Stimulated activated CD4-positive, alpha-beta T cell treated with anti-CD3 and anti-CD28 coated beads, TNF-alpha, amount 100 ng/mL, for 1 hour (primary cell): ENCODE data around the gene COL23A1.

Source experiments
- DNase-seq, 3 donors: peaks; one replicate each; pipeline ENCODE4 v3.0.0-alpha.2; 2020; ENCODE audit warnings: low read depth in 3 of 3, low spot score in 1 of 3

The COL23A1 gene

GRCh38 chr5:178535299-178536175 lies 54.7 kb downstream of the COL23A1 start:
- no peak for DNase-seq

GRCh38 chr5:178533136-178533535 lies 57.1 kb downstream of the COL23A1 start:
- no peak for DNase-seq

- DNase-seq = no peak
These were observed 57.5 kb downstream of the COL23A1 start for GRCh38 chr5:178532666-178533065.

DNA sequence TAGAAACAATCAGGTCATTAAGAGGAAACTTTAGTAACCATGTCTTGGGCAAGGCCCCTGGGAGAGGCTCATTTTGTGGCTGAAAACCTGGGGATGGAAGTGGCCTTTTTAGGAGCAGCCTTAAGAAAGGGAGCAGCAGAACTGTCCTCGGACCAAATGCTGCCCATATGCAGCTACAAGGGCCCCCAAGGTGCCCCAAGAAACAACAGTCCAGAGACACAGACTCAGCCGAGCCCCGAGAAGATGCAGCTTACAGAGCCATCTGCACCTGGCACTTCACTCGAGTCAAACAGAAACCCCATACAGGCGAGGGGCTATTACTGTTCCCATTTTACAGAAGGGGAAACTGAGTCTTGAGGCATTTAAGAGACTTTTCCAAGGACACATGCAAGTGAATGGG lies 58.0 kb downstream of the COL23A1 start:
- DNase-seq = no peak

DNA sequence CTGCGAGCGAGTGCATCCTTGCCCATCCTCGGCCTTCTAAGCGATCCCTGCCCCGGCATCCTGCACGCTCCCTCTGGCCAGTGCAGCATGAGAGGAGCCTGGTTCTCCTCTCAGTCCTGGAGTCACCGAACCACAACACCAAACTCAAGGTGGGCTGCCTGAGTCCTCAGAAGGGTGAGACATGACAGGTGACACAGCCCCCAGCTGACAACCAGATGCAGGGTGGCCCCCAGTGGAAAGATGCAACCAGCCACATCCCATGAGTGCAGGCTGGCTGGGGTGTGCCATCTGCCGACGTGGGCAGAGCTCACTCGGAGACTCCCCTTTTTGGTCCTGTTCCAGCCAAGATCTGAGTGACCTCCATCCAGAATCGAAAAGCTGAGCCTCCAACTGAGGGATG lies 58.4 kb downstream of the COL23A1 start:
- no peak for DNase-seq

- DNase-seq = no peak
These were observed 59.7 kb downstream of the COL23A1 start for GRCh38 chr5:178530526-178530925.

GRCh38 chr5:178529080-178529479 lies 61.1 kb downstream of the COL23A1 start:
- DNase-seq = no peak

GRCh38 chr5:178527458-178528307 lies 62.5 kb downstream of the COL23A1 start:
- DNase-seq = no peak

GRCh38 chr5:178526773-178527457 lies 63.3 kb downstream of the COL23A1 start:
- no peak for DNase-seq

DNA sequence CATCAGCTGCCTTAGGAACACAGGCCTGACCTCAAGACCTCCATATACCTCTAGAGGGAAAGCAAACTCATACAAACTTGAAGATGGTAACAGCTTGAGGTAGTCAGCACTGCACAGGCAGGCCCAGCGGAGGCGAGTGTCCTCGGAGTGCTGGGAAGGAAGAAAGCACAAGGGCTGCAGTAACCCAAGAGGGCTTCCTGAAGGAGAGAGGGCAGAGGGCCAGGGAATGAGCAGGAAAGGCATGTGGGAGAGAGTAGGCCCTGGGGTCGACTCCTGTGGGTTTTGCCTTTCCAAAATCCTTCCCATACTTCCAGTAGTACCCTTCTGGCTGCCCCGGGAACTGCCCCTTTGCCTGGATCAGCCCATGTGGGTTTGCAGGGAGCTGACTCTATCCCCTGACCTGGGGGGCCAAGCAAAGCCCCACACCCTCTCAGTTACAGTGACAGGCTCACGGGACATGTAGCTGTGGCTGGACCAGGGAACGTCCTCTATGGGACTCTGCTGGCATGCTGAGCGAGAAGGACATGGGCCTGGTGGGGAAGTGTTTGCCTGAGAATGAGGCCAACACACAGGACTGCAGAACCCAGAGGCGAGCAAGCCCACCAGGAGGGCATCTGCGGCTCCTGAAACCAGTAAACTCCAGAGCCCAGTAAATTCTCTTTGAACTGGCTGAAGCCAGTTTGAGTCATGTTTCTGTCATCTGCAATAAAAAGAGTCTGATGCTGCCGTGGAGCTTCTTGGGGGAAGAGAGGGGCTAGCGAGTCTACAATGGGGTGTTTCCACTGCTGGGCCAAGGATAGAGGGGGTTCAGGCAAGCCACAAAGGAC lies 64.1 kb downstream of the COL23A1 start:
- DNase-seq = no peak

DNA sequence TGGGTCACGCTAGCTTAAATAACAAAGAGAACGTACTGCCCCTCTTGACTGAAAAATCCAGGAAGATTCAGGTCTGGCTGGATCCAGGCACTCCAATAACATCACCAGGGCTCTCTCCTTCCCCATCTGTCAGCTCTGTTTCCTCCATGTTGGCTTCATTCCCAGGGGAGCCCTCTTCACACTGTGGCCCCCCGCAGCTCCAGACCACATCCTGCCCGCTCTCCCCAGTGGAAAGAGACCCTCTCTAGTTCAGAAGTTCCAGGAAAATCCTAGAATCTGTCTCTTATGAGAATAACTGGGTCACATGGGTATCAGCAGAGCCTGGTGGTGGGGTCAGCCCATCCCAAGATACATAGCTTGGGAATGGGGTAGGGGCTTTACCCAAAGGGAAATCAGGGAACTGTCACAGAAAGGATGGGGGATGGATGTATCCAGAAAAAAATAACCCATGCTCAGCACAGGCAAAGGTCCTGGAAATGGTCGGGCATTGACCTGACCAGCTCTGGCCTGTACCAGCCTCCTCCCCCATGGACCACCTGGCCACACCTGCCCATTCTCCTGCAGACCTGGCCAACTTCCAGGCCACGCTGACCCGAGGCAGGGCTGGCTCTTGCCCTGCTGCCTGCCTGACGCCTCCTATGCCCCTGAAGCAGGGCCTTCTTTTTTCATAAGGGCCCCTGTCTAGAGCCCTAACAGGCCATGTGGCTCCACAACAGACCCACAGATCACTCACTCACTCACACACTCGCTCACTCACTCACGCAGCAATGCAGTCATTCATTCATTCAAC lies 65.9 kb downstream of the COL23A1 start:
- no peak for DNase-seq

DNA sequence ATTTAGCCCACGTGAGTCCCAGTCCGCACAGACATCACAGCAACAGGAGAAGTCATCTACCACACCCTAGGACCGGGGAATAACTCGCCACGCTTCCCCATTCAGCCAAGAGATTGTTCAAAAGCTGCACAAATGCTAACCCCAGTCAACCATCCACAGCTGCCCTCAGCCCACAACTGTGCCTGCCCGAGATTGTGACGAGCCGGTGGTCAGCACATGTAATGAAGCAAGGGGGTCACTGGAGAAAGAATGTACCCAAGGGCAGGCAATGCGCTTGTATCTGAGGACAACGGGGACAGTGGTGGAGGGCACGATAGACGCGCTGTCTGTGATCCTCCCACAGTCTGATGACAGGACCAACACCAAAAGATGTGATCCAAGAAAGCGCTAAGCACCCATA lies 67.8 kb downstream of the COL23A1 start:
- no peak for DNase-seq

GRCh38 chr5:178520851-178521250 lies 69.3 kb downstream of the COL23A1 start:
- no peak for DNase-seq

- no peak for DNase-seq
These were observed 70.4 kb downstream of the COL23A1 start for GRCh38 chr5:178519804-178520203.

GRCh38 chr5:178519155-178519554 lies 71.0 kb downstream of the COL23A1 start:
- DNase-seq = no peak

DNA sequence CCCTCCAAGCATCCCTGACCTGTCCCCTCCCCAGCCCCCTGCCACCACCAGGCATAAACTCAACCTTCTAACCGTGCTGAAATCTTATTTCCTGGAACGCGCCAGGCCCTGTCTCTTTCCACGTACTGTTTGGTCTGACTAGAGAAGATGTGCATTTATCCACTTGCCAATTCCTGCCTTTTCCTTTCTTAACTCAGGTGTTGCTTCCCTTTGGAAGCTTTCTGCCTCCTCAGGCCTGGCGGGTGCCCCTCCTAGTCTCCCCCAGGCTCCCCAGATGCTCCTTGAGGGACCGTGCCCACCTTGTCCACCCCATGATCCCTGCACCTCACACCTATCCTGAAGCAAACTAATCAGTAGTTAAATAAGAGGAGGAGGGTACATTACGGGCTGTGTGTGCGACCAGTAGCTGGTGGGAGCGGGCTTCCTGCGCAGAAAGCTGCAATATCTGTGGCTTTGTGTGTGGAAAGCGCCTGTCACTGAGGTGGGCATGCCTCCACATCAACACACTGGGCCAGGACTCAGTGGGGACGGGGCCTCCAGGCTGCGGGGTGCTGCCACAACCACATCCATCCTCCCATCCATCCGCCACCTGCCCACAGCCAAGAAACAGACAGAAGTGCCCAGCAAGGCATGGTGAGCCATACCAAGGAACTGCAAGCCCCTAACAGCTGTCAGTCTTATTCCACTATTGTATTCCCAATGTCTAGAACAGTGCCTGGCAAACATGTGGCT lies 73.5 kb downstream of the COL23A1 start:
- no peak for DNase-seq

DNA sequence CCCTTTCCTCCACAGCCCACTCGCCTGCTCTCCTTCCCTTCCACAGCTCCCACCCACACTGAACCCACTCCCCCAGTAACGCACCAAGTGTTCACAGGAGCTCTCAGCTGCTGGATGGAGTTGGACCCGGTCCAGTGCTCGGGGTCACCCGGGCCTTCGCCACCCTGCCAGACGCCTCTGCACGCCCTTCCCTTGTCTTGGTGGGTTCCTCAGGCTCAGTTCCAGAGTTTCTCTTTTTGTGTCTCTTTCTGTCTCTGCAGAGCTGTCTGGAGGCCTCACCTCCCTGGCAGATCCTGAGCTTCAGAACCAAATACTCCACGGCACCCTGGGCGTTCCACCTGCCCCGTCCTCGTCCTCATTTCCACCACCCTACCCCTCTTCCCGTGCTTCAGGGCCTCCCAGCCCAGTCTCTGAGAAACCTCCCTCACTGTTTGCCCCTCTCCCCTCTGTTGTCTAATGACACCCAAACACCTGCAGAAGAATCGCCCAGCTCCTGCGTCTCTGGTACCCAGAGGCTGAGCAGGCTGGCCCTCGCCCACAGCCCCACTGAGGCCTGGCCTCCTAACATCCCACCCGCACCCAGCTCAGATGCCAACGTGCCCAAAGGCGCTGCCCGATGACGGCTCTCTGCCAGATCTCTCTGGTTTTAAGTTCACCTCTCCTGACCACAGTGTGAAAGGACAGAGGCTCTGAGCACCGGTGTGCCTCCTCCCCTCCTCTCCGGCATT lies 74.3 kb downstream of the COL23A1 start:
- DNase-seq = no peak

DNA sequence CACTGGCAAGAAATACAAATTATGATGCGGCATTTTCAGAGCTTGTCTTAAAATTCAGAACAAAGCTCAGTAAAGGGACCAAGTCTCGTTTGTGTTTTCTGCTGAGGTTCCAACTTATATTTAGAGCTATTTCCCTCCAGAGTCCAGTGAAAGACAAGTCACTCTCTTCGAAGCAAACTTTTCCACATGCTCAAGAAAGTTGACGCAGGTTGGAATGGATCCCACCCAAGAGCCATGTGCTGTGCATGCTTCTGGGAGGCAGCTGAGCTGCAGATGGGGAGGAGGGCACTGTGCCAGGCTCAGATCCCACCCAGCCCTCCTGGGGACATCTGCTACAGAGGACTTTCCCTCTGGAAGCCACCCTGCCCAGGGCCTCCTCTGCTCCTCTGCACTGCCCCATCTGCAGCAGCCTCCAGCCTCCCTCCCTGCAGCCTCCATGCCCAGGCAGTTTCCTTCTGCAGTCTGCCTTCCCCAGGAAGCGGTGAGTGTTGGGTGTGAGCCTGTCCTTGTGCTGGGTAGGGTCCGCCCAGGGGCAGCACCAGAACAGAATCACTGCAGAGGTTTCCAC lies 75.3 kb downstream of the COL23A1 start:
- no peak for DNase-seq
